Activated T-helper 2 cell treated with anti-CD3 and anti-CD28 coated beads, Interferon-gamma antibody, Interleukin-2, Interleukin-4, amounts not matched to agents 10 μg/mL and 5 μg/mL and 100 μg/mL, durations not matched to agents 14 hours and 24 hours and 36 hours (primary cell): Measurements from ENCODE around the gene ASB10. TPM values are rescaled to one million over a fixed set of nuclear protein-coding genes. Genes with fewer than 3 reads are reported as not detected.
A peak's percentile ranks its signal among the peaks of the same experiment; 100 is the strongest.

Experiments used
- DNase-seq: peaks from one replicate; pipeline ENCODE4 v3.0.0; 2021; ENCODE audit warnings: low spot score
- H3K27ac Mint-ChIP-seq: one replicate; pipeline ENCODE4 v1.8.0; 2021; ENCODE audit warnings: mixed read lengths
- H3K27me3 Mint-ChIP-seq: one replicate; pipeline ENCODE4 v1.8.0; 2021; ENCODE audit warnings: low read depth, mixed read lengths
- H3K36me3 Mint-ChIP-seq: one replicate; pipeline ENCODE4 v1.8.0; 2021; ENCODE audit warnings: low read depth, mixed read lengths
- H3K4me1 Mint-ChIP-seq: one replicate; pipeline ENCODE4 v1.8.0; 2021; ENCODE audit warnings: low read depth, mixed read lengths
- H3K4me3 Mint-ChIP-seq: one replicate; pipeline ENCODE4 v1.8.0; 2021; ENCODE audit warnings: low read depth, mild to moderate bottlenecking, moderate library complexity, mixed read lengths
- H3K9me3 Mint-ChIP-seq: one replicate; pipeline ENCODE4 v1.8.0; 2021; ENCODE audit warnings: mixed read lengths
- intact Hi-C: fragments of 100-400 bp; cut with micrococcal nuclease; formaldehyde crosslinking; loops from one replicate; pipeline ENCODE4 v1.15.1; 2023
- total RNA-seq: library from RNA; stranded (reverse); gene quantifications from 2 replicates; pipeline ENCODE4 v1.2.3, GENCODE V29; 2022

The ASB10 gene
- total RNA-seq, 1 donor from 2014 or later: not detected

GRCh38 chr7:151226875-151227782 is 40.1 kb upstream of the ASB10 start, which contains the start of gene ABCF2:
TSS of gene ABCF2 (minus strand) at chr7:151227205. CDS start at chr7:151226458, 747 bp downstream.
- H3K4me3 Mint-ChIP-seq: peak within 1 kb of the TSS; percentile 99
- peaks cover 27% of the 10 kb centered on the region for H3K4me1 Mint-ChIP-seq
- H3K9me3 Mint-ChIP-seq: no peaks in the 10 kb centered on the region
- H3K36me3 Mint-ChIP-seq: peaks cover 45% of the 10 kb centered on the region
- H3K27ac Mint-ChIP-seq: peak within 1 kb of the TSS; percentile 90
- H3K27me3 Mint-ChIP-seq: peaks cover 4% of the 10 kb centered on the region
- peak; percentile 95 for DNase-seq
- intact Hi-C loops: loop anchor here (5.0 to 10.0 kb wide), 2 partner anchors 142 to 290 kb away; partner anchors contain the start of genes AGAP3, FASTK, RHEB and TMUB1

- Mint-ChIP-seq H3K27ac (peak overlapping the region; percentile 90), H3K4me1 (peaks cover 21% of the 10 kb centered on the region), H3K36me3 (peaks cover 50% of the 10 kb centered on the region), H3K4me3 (peak overlapping the region; percentile 99), H3K27me3 (peaks cover 4% of the 10 kb centered on the region), H3K9me3 (no peaks in the 10 kb centered on the region)
- intact Hi-C loops: loop anchor here (5.0 to 10.0 kb wide), 2 partner anchors 142 to 291 kb away; partner anchors contain the start of genes AGAP3, FASTK, RHEB and TMUB1
- no peak for DNase-seq
Observed at GRCh38 chr7:151226560-151226874, 39.5 kb upstream of the ASB10 start.

- DNase-seq: no peak
- Mint-ChIP-seq H3K9me3 (no peaks in the 10 kb centered on the region), H3K27ac (peak overlapping the region; percentile 90), H3K4me1 (peaks cover 20% of the 10 kb centered on the region), H3K36me3 (peaks cover 52% of the 10 kb centered on the region), H3K4me3 (peak overlapping the region; percentile 99), H3K27me3 (peaks cover 4% of the 10 kb centered on the region)
- intact Hi-C loops: loop anchor here (5.0 to 10.0 kb wide), 2 partner anchors 141 to 291 kb away; partner anchors contain the start of genes AGAP3, FASTK, RHEB and TMUB1
Observed at GRCh38 chr7:151225948-151226510, 39.0 kb upstream of the ASB10 start.

GRCh38 chr7:151223728-151224127 is 36.7 kb upstream of the ASB10 start:
- no peak overlapping the region for H3K27ac Mint-ChIP-seq
- H3K4me3 Mint-ChIP-seq: no peak overlapping the region
- H3K4me1 Mint-ChIP-seq: peaks cover 20% of the 10 kb centered on the region
- H3K27me3 Mint-ChIP-seq: no peaks in the 10 kb centered on the region
- peaks cover 68% of the 10 kb centered on the region for H3K36me3 Mint-ChIP-seq
- DNase-seq: no peak
- intact Hi-C loops: loop anchor here (10.0 kb wide), 1 partner anchor 139 kb away; the partner anchor contains the start of genes AGAP3, FASTK and TMUB1
- no peaks in the 10 kb centered on the region for H3K9me3 Mint-ChIP-seq

GRCh38 chr7:151218170-151218569 is 31.1 kb upstream of the ASB10 start:
- H3K4me3 Mint-ChIP-seq: no peak overlapping the region
- no peaks in the 10 kb centered on the region for H3K4me1 Mint-ChIP-seq
- no peak overlapping the region for H3K27ac Mint-ChIP-seq
- no peak for DNase-seq
- intact Hi-C loops: no loop called here
- no peaks in the 10 kb centered on the region for H3K27me3 Mint-ChIP-seq
- H3K36me3 Mint-ChIP-seq: peaks cover 70% of the 10 kb centered on the region
- H3K9me3 Mint-ChIP-seq: no peaks in the 10 kb centered on the region

GRCh38 chr7:151215396-151215795 is 28.3 kb upstream of the ASB10 start:
- Mint-ChIP-seq H3K36me3 (peaks cover 65% of the 10 kb centered on the region), H3K4me3 (no peak overlapping the region), H3K4me1 (no peaks in the 10 kb centered on the region), H3K27ac (no peak overlapping the region), H3K27me3 (no peaks in the 10 kb centered on the region), H3K9me3 (no peaks in the 10 kb centered on the region)
- no peak for DNase-seq
- intact Hi-C loops: no loop called here

GRCh38 chr7:151213826-151214225 is 26.8 kb upstream of the ASB10 start:
- peaks cover 56% of the 10 kb centered on the region for H3K36me3 Mint-ChIP-seq

GRCh38 chr7:151212626-151213025 is 25.6 kb upstream of the ASB10 start:
- intact Hi-C loops: no loop called here
- no peak overlapping the region for H3K4me3 Mint-ChIP-seq
- DNase-seq: no peak
- peaks cover 7% of the 10 kb centered on the region for H3K4me1 Mint-ChIP-seq
- no peak overlapping the region for H3K27ac Mint-ChIP-seq
- H3K27me3 Mint-ChIP-seq: no peaks in the 10 kb centered on the region
- no peaks in the 10 kb centered on the region for H3K9me3 Mint-ChIP-seq
- peaks cover 44% of the 10 kb centered on the region for H3K36me3 Mint-ChIP-seq

More at GRCh38 chr7:151213826-151214225, 26.8 kb upstream of the ASB10 start:
- intact Hi-C loops: no loop called here
- Mint-ChIP-seq H3K27ac (no peak overlapping the region), H3K27me3 (no peaks in the 10 kb centered on the region), H3K9me3 (no peaks in the 10 kb centered on the region), H3K4me3 (no peak overlapping the region), H3K4me1 (no peaks in the 10 kb centered on the region)
- no peak for DNase-seq

GRCh38 chr7:151211155-151211772 is 24.2 kb upstream of the ASB10 start:
- H3K4me1 Mint-ChIP-seq: peaks cover 19% of the 10 kb centered on the region
- DNase-seq: no peak
- peaks cover 43% of the 10 kb centered on the region for H3K36me3 Mint-ChIP-seq
- H3K4me3 Mint-ChIP-seq: no peak overlapping the region
- no peaks in the 10 kb centered on the region for H3K27me3 Mint-ChIP-seq
- intact Hi-C loops: no loop called here
- H3K27ac Mint-ChIP-seq: no peak overlapping the region
- no peaks in the 10 kb centered on the region for H3K9me3 Mint-ChIP-seq

GRCh38 chr7:151210087-151210854 is 23.2 kb upstream of the ASB10 start, which contains the start of gene H2BK1:
TSS of gene H2BK1 (minus strand) at chr7:151210488. CDS start at chr7:151210318, 170 bp downstream.
- intact Hi-C loops: no loop called here
- Mint-ChIP-seq H3K36me3 (peaks cover 33% of the 10 kb centered on the region), H3K27me3 (no peaks in the 10 kb centered on the region), H3K9me3 (no peaks in the 10 kb centered on the region), H3K4me3 (no peak within 1 kb of the TSS), H3K27ac (no peak within 1 kb of the TSS), H3K4me1 (peaks cover 22% of the 10 kb centered on the region)
- no peak for DNase-seq

GRCh38 chr7:151209588-151209987 is 22.5 kb upstream of the ASB10 start:
- Mint-ChIP-seq H3K36me3 (peaks cover 26% of the 10 kb centered on the region), H3K27me3 (peaks cover 3% of the 10 kb centered on the region), H3K4me1 (peaks cover 22% of the 10 kb centered on the region), H3K4me3 (no peak overlapping the region), H3K27ac (no peak overlapping the region), H3K9me3 (no peaks in the 10 kb centered on the region)
- no peak for DNase-seq
- intact Hi-C loops: no loop called here

- Mint-ChIP-seq H3K27ac (no peak overlapping the region), H3K4me1 (peaks cover 22% of the 10 kb centered on the region), H3K4me3 (no peak overlapping the region), H3K9me3 (no peaks in the 10 kb centered on the region), H3K27me3 (peaks cover 3% of the 10 kb centered on the region), H3K36me3 (peaks cover 20% of the 10 kb centered on the region)
- DNase-seq: no peak
- intact Hi-C loops: no loop called here
Observed at GRCh38 chr7:151208253-151208862, 21.3 kb upstream of the ASB10 start.
